Lower leg skin (tissue), 4 donors: ENCODE measurements around the gene ERBB2. TPM values are rescaled to one million over a fixed set of nuclear protein-coding genes. Genes with fewer than 3 reads are reported as not detected.

Experiments
- DNase-seq, 2 donors: peaks; one replicate each; pipeline ENCODE4 v3.0.0-alpha.2; 2019; ENCODE audit warnings: low spot score in 2 of 2
- H3K4me3 ChIP-seq: fragments of 200-600 bp; sonication (generic); 2 replicates; pipeline ENCODE4 v1.5.1; 2017; ENCODE audit warnings: mild to moderate bottlenecking, low read depth; ENCODE audit not compliant: poor library complexity, severe bottlenecking
- CTCF ChIP-seq, 3 donors: fragments of 450-650 bp; IDR thresholded peaks; one replicate each; pipeline ENCODE4 v1.5.1; 2016; ENCODE audit warnings: antibody characterized with exemption in 3 of 3, mild to moderate bottlenecking in 3 of 3, moderate library complexity in 2 of 3
- POLR2A ChIP-seq, 2 donors: fragments of 450-650 bp; IDR thresholded peaks; one replicate each; pipeline ENCODE4 v1.6.1; 2016 to 2017; ENCODE audit warnings: antibody characterized with exemption in 2 of 2, mild to moderate bottlenecking in 1 of 2, moderate library complexity in 1 of 2
- WGBS, 2 donors: methylation state at CpG; one replicate each; pipeline ENCODE4 v1.1.5; 2018; 5-methylcytosine and 5-hydroxymethylcytosine counted together
- intact Hi-C: fragments of 100-400 bp; cut with DNase I; formaldehyde crosslinking; loops from one replicate; pipeline ENCODE4 v1.15.0; 2023; ENCODE audit warnings: low total_unique reads
- total RNA-seq, 4 donors: library from RNA; depleted of rRNA; stranded (reverse); fragments of >200 nt; gene quantifications; one replicate each; pipeline ENCODE4 v1.1.0, GENCODE V29; 2016

Gene ERBB2
- total RNA-seq, 4 donors from 2014 or later: 181 to 244 (median 191) TPM

GRCh38 chr17:39671651-39672521 is 28.0 kb upstream of the ERBB2 start:
- peak in 1 of 3 donors; percentile 48 for TF ChIP-seq CTCF (IDR thresholded peaks at IDR 0.05)
- TF ChIP-seq POLR2A (IDR thresholded peaks at IDR 0.05): no peak
- no peak for DNase-seq
- H3K4me3 ChIP-seq: no peak overlapping the region
- intact Hi-C loops: no loop called here
- whole genome bisulfite sequencing, 2 donors: 35 to 42% methylated on average over 19 of the region's 19 CpGs

GRCh38 chr17:39672522-39673334 is 27.1 kb upstream of the ERBB2 start:
- no peak for DNase-seq
- H3K4me3 ChIP-seq: no peak overlapping the region
- TF ChIP-seq CTCF (IDR thresholded peaks at IDR 0.05) (no peak), POLR2A (IDR thresholded peaks at IDR 0.05) (no peak)
- 82 to 83% methylated on average over 15 of the region's 15 CpGs for WGBS, 2 donors
- intact Hi-C loops: no loop called here

- 79 to 84% methylated on average over 13 of the region's 13 CpGs for WGBS, 2 donors
- H3K4me3 ChIP-seq: no peak overlapping the region
- intact Hi-C loops: no loop called here
- DNase-seq: no peak
- no peak for TF ChIP-seq CTCF (IDR thresholded peaks at IDR 0.05)
- TF ChIP-seq POLR2A (IDR thresholded peaks at IDR 0.05): no peak
Observed at GRCh38 chr17:39673335-39674081, 26.4 kb upstream of the ERBB2 start.

- intact Hi-C loops: no loop called here
- TF ChIP-seq POLR2A (IDR thresholded peaks at IDR 0.05) (no peak), CTCF (IDR thresholded peaks at IDR 0.05) (no peak)
- DNase-seq: no peak
- WGBS, 2 donors: 78 to 84% methylated on average over 5 of the region's 5 CpGs
- H3K4me3 ChIP-seq: no peak overlapping the region
Observed at GRCh38 chr17:39674179-39674578, 25.7 kb upstream of the ERBB2 start.

GRCh38 chr17:39674702-39675389 is 25.0 kb upstream of the ERBB2 start:
- H3K4me3 ChIP-seq: no peak overlapping the region
- no peak for TF ChIP-seq POLR2A (IDR thresholded peaks at IDR 0.05)
- no peak for DNase-seq
- intact Hi-C loops: no loop called here
- WGBS, 2 donors: 32 to 34% methylated on average over 9 to 10 of the region's 11 CpGs
